ENCODE data around the gene NNAT.

The NNAT gene

GRCh38 chr20:37502654-37503053, 18.4 kb upstream of the NNAT start:
- DNase-seq (ENCODE audit: low read depth in 2 of 2) = no peak

GRCh38 chr20:37503256-37503927, 17.7 kb upstream of the NNAT start:
- no peak for DNase-seq (ENCODE audit: low read depth in 2 of 2)

DNA sequence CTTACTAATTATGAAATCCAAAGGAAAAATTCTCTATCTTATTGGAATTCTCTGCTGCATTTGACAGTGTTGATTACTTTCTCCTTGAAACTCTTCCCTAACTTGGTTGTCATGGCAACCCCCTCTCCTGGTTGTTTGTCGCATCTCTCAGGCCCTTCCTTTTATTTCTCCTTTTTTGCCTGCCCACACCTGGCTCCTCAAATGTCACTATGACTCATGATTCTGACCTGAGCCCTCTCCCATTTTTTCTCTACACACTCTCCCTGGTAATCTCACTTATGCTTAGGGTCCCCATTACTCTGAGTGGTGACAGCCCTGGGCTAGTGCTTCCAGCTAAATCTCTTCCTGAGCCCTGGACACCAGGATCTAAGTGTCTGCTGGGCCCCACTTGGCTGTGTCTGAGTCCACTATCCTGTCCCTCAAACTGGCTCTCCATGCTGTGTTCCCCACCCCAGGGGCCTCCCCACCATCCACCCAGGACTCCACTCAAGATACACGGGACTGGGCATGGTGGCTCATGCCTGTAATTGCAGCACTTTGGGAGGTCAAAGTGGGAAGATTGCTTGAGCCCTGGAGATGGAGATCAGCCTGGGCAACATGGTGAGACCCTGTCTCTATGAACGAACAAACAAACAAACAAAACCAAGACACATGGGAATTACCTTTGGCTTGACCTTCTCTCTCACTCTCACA, 16.5 kb upstream of the NNAT start:
- no peak for DNase-seq (ENCODE audit: low read depth in 2 of 2)

- DNase-seq (ENCODE audit: low read depth in 2 of 2) = no peak
Observed at GRCh38 chr20:37505263-37506151, 15.5 kb upstream of the NNAT start.

DNA sequence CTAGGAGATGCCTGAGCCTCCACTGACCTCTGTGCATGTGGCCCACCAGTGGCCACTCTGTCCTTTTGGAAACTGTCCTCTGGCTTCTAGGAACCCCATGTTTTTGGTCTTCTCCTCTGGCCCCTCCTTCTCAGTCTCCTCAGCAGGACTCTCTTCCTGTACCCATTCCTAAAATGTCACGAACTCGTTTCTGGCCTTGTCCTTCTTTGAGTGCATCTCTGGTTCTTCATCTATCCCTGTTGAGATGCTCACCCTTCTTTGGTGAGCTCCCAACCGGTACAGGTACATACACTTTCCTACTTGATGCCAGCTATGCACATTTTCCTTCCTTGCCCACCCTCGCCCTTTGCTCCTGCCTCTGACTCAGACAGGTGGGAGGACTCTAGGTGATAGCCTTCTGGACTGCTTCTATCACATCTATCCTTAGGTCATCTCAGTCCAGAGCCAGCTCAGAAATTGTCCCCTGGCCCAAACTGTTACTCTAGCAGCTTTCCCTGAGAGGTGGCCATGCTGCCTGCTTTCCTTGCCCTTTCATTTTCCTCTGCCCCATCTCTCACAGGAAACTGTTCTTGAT, 14.8 kb upstream of the NNAT start:
- no peak for DNase-seq (ENCODE audit: low read depth in 2 of 2)

DNA sequence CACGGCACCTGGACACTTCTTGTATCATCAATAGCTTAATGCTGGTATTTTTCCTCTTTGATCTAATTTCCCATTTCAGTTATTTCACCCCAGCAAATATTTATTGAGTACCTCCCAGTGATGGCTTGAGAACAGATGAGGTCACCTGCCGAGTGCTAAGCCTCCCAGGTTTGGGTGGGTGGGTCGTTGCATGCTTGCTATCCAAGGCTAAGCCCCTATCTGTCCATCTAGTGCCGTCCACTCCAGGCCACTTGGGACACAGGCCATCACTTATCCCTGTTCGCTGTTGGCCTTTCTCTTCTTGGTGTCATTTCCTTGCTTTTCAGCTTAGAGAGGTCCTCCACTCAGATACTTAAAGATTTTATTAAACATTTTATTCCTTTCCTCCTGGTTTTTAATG, 10.8 kb upstream of the NNAT start:
- DNase-seq (ENCODE audit: low read depth in 2 of 2) = no peak

DNA sequence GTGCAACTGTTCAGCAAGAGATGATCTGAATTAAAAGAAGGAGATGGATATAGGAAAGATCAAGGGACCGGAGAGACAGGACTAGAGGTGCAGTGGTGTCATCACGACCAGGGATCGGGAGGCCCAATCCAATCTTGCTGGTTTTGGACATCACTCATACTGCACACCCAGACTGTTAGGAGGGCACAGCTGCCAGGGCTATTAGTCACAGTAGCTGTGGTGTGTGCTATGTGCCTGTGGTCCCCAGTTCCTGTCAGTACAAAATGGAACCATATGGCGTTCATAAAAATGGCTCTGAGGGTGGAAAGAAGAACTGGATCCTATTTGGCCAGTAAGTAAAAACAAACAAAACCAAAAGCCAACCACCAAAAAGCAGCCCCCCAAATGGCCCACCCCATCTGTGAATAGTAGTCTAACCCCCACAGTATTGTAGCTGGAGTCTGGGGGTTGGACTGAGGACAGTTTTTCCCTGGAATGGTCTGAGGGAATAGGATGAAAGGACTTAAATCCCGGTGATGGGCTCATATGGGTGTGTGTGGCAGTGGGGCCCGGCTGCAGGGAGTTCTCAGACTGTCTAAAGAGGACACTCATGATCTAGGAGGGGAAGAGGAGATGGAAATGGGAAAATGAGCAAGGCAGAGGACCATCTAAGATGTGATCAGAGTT, 9.3 kb upstream of the NNAT start:
- DNase-seq (ENCODE audit: low read depth in 2 of 2) = peak; percentile 85 to 86

- DNase-seq (ENCODE audit: low read depth in 2 of 2) = no peak
Observed at GRCh38 chr20:37513779-37514359, 7.2 kb upstream of the NNAT start.

DNA sequence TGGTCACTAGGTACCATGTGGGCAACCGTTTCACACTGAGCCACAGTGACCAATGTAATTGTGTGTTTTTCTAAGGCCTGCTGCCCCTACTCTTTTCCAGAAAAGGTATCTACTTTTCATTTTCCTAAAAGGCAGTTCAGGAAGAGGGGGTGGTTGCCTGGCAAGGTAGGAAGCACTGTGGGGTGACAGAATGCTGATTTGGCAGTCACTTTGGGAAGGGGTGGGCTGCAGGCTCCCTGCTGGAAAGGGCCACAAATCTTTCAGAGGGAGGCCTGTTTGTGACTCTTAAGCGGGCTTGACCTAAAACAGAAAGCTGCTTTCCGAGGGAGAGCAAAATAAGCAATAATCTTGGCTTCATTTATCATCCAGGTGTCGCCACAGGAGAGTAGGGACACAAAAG, 5.2 kb upstream of the NNAT start:
- DNase-seq (ENCODE audit: low read depth in 2 of 2) = no peak

DNA sequence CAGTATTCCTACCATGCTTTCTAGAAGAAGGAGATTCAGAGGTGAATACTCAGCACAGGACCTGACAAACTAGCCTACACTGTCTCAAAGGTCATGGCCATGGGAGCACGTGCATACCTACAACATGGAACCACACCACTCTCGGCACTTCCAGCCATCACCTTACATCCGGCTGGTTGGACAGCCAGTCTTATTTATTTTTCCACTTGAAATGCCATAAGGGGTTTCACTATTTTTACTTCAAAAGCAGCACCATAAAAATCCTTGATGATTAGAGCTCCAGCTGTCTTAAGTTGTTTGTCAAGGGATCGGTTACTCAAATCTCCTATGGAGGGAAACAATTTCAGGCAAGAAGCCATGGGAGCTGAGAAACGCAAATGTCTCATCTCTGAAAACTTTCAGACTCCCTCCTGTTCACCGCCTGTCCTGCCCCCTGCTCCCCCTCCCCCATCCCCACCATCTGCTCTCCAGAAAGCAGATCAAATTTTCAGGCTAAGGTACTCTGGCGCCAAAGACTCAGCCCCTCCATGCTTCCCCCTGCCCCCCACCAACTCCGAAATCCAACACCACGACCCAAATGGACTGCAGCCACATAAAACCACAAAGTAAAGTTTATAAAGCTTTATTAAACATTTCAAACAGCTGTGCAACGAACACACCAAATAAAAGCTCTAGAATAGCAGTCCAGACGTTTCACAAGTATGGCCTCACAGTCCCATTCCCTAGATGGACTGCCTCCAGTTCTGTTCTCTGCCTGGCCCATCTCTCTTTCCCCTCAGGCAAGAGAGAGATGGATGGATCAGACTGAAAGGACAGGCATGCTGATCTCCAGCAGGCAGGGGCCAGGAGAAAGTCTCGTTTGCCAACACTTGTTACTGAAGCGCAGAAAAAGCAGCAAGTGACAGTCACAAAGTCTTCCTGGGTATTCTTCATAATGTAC, 4.0 kb upstream of the NNAT start:
- peak; percentile 88 to 89 for DNase-seq (ENCODE audit: low read depth in 2 of 2)

DNA sequence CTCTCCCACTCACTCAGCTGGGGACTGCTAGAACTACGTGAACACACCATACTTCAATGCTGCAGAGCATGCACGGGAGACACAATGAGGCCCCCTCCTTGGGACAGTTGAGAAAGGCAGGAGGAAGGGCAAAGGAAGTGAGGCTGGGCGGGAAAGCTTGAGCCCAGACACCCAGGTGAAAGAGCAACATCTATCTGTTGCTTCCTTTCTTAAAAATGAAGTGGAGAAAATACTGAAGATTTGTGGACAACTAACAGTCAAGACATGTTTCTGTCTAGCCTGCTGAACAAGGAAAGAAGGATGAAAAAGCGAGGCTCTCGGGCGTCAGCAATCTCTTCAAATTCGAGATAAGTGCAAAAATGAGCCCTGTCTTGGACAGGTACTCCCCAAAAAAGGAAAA, 3.0 kb upstream of the NNAT start:
- no peak for DNase-seq (ENCODE audit: low read depth in 2 of 2)

DNA sequence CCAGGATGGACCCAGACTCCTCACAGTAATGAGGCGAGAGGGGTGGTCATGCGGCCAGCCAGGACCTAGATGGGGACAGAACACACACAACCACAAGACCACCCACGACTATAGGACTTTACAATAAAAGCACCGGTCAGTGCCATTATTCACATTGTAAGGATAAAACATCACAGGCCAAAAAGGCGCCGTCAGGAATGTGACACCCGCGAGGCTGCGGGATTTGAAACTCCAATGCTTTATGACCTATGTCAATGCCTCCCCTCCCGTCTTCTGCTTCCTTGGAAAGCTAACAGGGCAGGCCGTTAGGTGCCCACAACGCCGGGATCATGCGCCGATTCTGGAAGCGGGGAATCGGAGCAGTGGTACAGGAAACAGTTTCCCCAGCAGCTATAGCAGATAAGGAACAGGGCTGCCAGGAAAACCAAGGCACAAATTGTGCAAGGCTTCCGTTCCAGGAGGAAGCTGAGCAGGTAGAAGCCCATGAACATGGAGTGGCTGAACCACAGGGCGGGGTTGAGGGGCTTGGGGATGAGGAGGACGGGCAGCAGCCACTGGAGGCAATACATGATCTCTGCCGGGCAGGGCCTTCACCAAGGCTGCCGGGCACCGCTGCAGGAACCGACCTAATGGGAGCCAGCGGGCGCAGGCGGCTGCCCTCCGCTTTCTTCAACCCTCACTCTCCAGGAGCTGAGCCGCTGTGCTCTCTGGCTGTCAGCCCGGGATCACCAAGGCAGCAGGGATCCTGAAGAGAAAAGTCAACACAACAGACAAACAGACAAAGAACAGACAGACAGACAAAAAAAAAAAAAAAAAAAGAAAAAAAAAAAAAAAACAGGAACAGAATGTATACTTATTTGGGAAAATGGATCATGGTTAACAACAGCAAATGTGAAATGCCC, 2.2 kb upstream of the NNAT start:
- DNase-seq (ENCODE audit: low read depth in 2 of 2) = no peak

DNA sequence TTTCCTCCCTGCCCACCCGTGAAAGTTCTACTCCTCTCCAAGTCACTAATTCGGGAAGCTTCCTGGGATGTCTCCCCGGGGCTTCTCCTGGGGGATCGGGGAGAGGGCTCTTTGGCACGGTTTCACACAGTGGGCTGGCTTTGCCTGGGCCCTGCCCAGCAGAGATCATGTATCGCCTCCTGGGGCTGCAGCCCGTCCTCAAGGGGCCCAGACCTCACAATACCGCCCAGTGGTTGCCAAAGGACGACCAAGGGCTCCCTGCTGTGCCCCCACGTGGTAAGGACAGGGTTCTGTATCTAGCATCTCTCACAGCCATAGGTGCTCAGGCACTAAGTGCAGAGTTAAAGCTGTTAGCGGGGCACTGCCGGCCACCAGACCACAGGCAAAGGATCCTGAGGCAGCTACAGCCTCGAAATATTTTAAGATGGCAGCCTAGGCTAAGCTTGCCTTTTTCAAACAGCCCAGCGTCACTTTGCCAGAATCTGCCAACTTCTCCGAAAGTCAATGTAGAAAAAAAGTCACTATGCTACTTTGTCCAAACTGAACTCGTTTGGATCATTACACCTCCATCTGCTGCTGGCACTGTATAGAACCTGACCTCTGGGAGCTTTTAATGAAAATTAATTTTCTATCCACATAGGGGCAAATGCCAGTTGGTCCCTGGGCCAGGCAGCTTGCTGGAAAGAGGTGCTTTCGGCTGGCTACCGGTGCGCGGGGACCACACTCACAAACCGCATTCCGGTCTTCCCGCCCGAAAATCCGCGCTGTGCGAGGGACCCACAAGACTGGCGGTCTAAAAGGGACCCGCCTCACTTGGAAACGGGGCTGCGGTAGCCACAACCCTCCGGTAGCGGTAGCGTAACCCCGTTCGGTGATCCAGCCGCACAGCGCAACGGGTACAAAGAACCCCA, 1.3 kb upstream of the NNAT start:
- no peak for DNase-seq (ENCODE audit: low read depth in 2 of 2)

DNA sequence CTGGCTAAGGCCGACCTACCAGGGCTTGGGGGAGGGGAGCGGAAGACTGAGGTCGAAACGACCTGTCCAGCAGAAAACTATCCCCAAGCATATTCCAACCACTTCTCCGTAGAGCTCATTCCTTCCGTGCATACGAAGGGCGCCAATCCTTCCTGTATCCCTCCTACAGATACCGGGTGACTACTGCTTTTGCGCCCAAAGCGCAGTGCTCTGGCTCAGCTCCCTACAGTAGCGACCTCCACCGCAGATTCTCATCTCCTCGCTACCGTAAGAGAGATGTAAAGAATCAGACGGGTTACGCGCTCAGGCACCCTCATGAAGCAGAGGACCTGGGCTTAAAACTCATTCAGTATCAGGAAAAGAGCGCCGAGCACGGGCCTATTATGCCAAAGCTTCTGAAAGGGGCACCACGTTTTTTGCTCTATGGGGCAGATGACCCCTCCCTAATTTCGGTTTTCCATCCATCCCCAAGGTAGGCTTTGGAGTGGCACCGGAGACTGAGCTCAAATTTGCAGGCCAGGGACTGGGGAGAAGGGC, 563 bp upstream of the NNAT start:
- DNase-seq (ENCODE audit: low read depth in 2 of 2) = no peak

DNA sequence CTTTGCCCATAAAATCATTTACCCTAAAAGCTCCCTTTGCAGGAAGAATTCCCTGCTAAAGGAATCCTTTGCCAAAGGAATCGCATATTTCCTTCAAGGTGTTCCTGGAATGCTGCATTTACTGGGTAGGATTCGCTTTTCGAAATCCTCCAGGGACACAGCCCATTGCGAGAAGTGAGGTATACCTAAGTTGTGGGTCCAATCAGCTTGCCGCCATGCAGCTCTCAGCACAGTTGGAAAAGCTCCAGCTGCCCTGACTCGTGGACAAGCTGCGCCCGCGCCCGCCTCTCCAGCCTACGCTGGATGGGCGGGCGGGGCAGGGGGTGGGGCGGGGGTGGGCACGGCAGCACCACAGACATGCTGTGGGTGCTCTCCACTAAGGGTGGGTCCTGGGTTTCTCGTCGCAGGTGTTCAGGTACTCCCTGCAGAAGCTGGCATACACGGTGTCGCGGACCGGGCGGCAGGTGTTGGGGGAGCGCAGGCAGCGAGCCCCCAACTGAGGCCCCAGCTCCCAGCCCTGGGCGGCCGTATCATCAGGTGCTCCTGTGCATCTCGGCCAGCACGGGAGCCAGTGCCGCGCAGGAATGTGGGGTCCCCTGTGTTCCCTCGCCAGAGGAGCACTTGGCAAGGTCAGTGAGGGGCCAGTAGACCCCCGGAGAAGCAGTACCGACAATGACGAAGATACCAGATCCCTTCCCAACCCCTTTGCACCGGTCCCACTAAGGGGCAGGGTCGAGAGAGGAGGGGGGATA, 1.4 kb downstream of the NNAT start:
- no peak for DNase-seq (ENCODE audit: low read depth in 2 of 2)

- no peak for DNase-seq (ENCODE audit: low read depth in 2 of 2)
Observed at GRCh38 chr20:37523012-37523391, 2.0 kb downstream of the NNAT start.
